RPMI8226 (cell line): ENCODE data around the gene FLNB.
A peak's percentile ranks its signal among the peaks of the same experiment; 100 is the strongest.

Source experiments
- DNase-seq: peaks from one replicate; pipeline ENCODE4 v3.0.0-alpha.2; 2015

Gene FLNB

GRCh38 chr3:58084788-58085543 is 76.7 kb downstream of the FLNB start:
- DNase-seq = peak; percentile 7

GRCh38 chr3:58085616-58086015 is 77.4 kb downstream of the FLNB start:
- DNase-seq = no peak

GRCh38 chr3:58088501-58088900 is 80.3 kb downstream of the FLNB start:
- DNase-seq = no peak

- DNase-seq = no peak
Observed at GRCh38 chr3:58090351-58090750, 82.1 kb downstream of the FLNB start.

GRCh38 chr3:58092521-58092920 is 84.3 kb downstream of the FLNB start:
- DNase-seq = no peak

GRCh38 chr3:58093574-58094195 is 85.5 kb downstream of the FLNB start:
- DNase-seq = no peak

GRCh38 chr3:58094657-58095056 is 86.4 kb downstream of the FLNB start:
- DNase-seq = no peak

GRCh38 chr3:58095603-58096138 is 87.4 kb downstream of the FLNB start:
- no peak for DNase-seq

GRCh38 chr3:58098531-58098930 is 90.3 kb downstream of the FLNB start:
- no peak for DNase-seq

- DNase-seq = no peak
Observed at GRCh38 chr3:58099865-58100264, 91.6 kb downstream of the FLNB start.

GRCh38 chr3:58101499-58102389 is 93.5 kb downstream of the FLNB start:
- DNase-seq = no peak

GRCh38 chr3:58102390-58102750 is 94.1 kb downstream of the FLNB start:
- no peak for DNase-seq

GRCh38 chr3:58102976-58103451 is 94.8 kb downstream of the FLNB start:
- no peak for DNase-seq

GRCh38 chr3:58104151-58104550 is 95.9 kb downstream of the FLNB start:
- DNase-seq = no peak

GRCh38 chr3:58104712-58105111 is 96.5 kb downstream of the FLNB start:
- DNase-seq = no peak

GRCh38 chr3:58105196-58105595 is 97.0 kb downstream of the FLNB start:
- no peak for DNase-seq

- no peak for DNase-seq
Observed at GRCh38 chr3:58106061-58106460, 97.8 kb downstream of the FLNB start.

GRCh38 chr3:58106640-58107039 is 98.4 kb downstream of the FLNB start:
- DNase-seq = no peak

- no peak for DNase-seq
Observed at GRCh38 chr3:58107597-58107996, 99.4 kb downstream of the FLNB start.

- no peak for DNase-seq
Observed at GRCh38 chr3:58109752-58110151, 101.5 kb downstream of the FLNB start.

GRCh38 chr3:58111513-58112184 is 103.4 kb downstream of the FLNB start:
- no peak for DNase-seq

GRCh38 chr3:58112185-58112535 is 103.9 kb downstream of the FLNB start:
- DNase-seq = no peak

GRCh38 chr3:58115175-58115574 is 107.0 kb downstream of the FLNB start:
- no peak for DNase-seq
